H1 (cell line): ENCODE results near the gene RNU5D-1. TPM values are rescaled to one million over a fixed set of nuclear protein-coding genes. Genes with fewer than 3 reads are reported as not detected.

Experiments
- ASH2L ChIP-seq: fragments of 200-600, 300-600 bp; sonication (generic); IDR thresholded peaks from one replicate; pipeline ENCODE4 v1.7.1; 2017; ENCODE audit warnings: low read length
- BACH1 ChIP-seq: IDR thresholded peaks from 2 replicates; pipeline ENCODE4 v1.6.1; 2012; ENCODE audit warnings: low read length, improper control_type of control experiment
- CBX5 ChIP-seq: fragments of 300-800, 300-1000 bp; sonication (generic); IDR thresholded peaks from 2 replicates; pipeline ENCODE4 v1.7.1; 2016; ENCODE audit warnings: antibody characterized with exemption, low read length, low read depth
- CHD1 ChIP-seq: IDR thresholded peaks from 2 replicates; pipeline ENCODE4 v1.6.1; 2012; ENCODE audit warnings: low read depth, low read length, improper control_type of control experiment
- HDAC2 ChIP-seq, 2 experiments: fragments of 300-600 bp in 1 of 2; sonication (generic) in 1 of 2; IDR thresholded peaks; 2 replicates each; pipeline ENCODE4 v1.6.1; 2011 to 2012; ENCODE audit warnings: low read depth in 2 of 2, low read length in 2 of 2, mild to moderate bottlenecking in 2 of 2, moderate library complexity in 2 of 2, borderline replicate concordance in 1 of 2, inconsistent platforms in 1 of 2
- HDAC6 ChIP-seq: IDR thresholded peaks from one replicate; pipeline ENCODE4 v1.7.1; 2012; ENCODE audit warnings: low read depth, mild to moderate bottlenecking, inconsistent platforms, low read length, moderate library complexity
- POLR2A ChIP-seq, 2 experiments: IDR thresholded peaks; 1 replicate in 1 of 2; 2 replicates in 1 of 2; pipeline ENCODE4 v1.6.1; 2011; ENCODE audit warnings: low read depth in 2 of 2, low read length in 2 of 2, mild to moderate bottlenecking in 2 of 2; ENCODE audit errors: control extremely low read depth in 1 of 2
- POU5F1 ChIP-seq: IDR thresholded peaks from 2 replicates; pipeline ENCODE4 v1.6.1; 2011; ENCODE audit warnings: low read depth, mild to moderate bottlenecking, low read length, moderate library complexity
- RAD21 ChIP-seq, 2 experiments: IDR thresholded peaks in 1 of 2; conservative IDR thresholded peaks in 1 of 2; 2 replicates each; pipeline ENCODE4 v1.6.1; 2011; ENCODE audit warnings: low read depth in 2 of 2, low read length in 2 of 2, improper control_type of control experiment in 1 of 2, inconsistent platforms in 1 of 2, mild to moderate bottlenecking in 1 of 2, moderate library complexity in 1 of 2
- RBBP5 ChIP-seq: IDR thresholded peaks from 2 replicates; pipeline ENCODE4 v1.7.1; 2012; ENCODE audit warnings: low read depth, mild to moderate bottlenecking, inconsistent platforms, low read length, moderate library complexity, borderline replicate concordance
- SAP30 ChIP-seq: fragments of 300-600 bp; sonication (generic); IDR thresholded peaks from 2 replicates; pipeline ENCODE4 v1.7.1; 2012; ENCODE audit warnings: low read length, moderate library complexity, mild to moderate bottlenecking, inconsistent platforms; ENCODE audit not compliant: insufficient read depth, insufficient replicate concordance
- SIN3A ChIP-seq, 2 experiments: IDR thresholded peaks in 1 of 2; conservative IDR thresholded peaks in 1 of 2; 2 replicates each; pipeline ENCODE4 v1.6.1; 2011 to 2012; ENCODE audit warnings: low read length in 2 of 2, improper control_type of control experiment in 1 of 2, low read depth in 1 of 2, mild to moderate bottlenecking in 1 of 2
- SIRT6 ChIP-seq: IDR thresholded peaks from one replicate; pipeline ENCODE4 v1.7.1; 2012; ENCODE audit warnings: low read length, inconsistent platforms
- SRF ChIP-seq: IDR thresholded peaks from 2 replicates; pipeline ENCODE4 v1.6.1; 2011; ENCODE audit warnings: mild to moderate bottlenecking, low read depth, low read length, moderate library complexity
- YY1 ChIP-seq: IDR thresholded peaks from 2 replicates; pipeline ENCODE4 v1.6.1; 2011; ENCODE audit warnings: low read depth, mild to moderate bottlenecking, low read length
- ZNF274 ChIP-seq: IDR thresholded peaks from 2 replicates; pipeline ENCODE4 v1.7.0; 2012; ENCODE audit warnings: low read length, borderline replicate concordance; ENCODE audit errors: extremely low read depth
- polyA plus RNA-seq, 7 experiments: library from polyadenylated mRNA; depleted of rRNA in 3 of 7; stranded (reverse) in 5 of 7; unstranded in 2 of 7; fragments of >200 nt in 5 of 7; fragments of 200-250 nt in 2 of 7; gene quantifications; 1 replicate in 5 of 7; 2 replicates in 1 of 7; 4 replicates in 1 of 7; pipeline versions ENCODE4 v1.2.1 to v1.2.3, GENCODE V29; 2011 to 2013; ENCODE audit warnings: missing spikeins in 2 of 7, mixed read lengths in 2 of 7
- total RNA-seq: library from RNA; stranded (reverse); fragmentation: NEBNext Ultra II Directional; extraction: Animal tissue kit (Norgen Biotek cat#: 25700); gene quantifications from 2 replicates; pipeline ENCODE4 v1.2.1, GENCODE V29; 2021
- TF ChIP-seq, protein P1 (sequence below): IDR thresholded peaks from 2 replicates; pipeline ENCODE4 v1.6.1; 2012; ENCODE audit warnings: low read length, inconsistent platforms
- TF ChIP-seq, protein P2 (sequence below), 3 experiments: IDR thresholded peaks; 1 replicate in 2 of 3; 2 replicates in 1 of 3; pipeline versions ENCODE4 v1.5.1 to v1.6.1; 2011; ENCODE audit warnings: low read length in 3 of 3, mild to moderate bottlenecking in 3 of 3, inconsistent platforms in 2 of 3, low read depth in 1 of 3, moderate library complexity in 1 of 3; ENCODE audit not compliant: insufficient read depth in 1 of 3; ENCODE audit errors: control extremely low read depth in 1 of 3
- TF ChIP-seq, protein P3 (sequence below): IDR thresholded peaks from 2 replicates; pipeline ENCODE4 v1.6.1; 2012; ENCODE audit warnings: inconsistent platforms

The RNU5D-1 gene
- total and polyA plus RNA-seq, 2 of the 8 experiments (the other 6 are each of a cell fraction or from before 2014, with no cell fraction given) = under 0.01 TPM; not detected in 1

DNA sequence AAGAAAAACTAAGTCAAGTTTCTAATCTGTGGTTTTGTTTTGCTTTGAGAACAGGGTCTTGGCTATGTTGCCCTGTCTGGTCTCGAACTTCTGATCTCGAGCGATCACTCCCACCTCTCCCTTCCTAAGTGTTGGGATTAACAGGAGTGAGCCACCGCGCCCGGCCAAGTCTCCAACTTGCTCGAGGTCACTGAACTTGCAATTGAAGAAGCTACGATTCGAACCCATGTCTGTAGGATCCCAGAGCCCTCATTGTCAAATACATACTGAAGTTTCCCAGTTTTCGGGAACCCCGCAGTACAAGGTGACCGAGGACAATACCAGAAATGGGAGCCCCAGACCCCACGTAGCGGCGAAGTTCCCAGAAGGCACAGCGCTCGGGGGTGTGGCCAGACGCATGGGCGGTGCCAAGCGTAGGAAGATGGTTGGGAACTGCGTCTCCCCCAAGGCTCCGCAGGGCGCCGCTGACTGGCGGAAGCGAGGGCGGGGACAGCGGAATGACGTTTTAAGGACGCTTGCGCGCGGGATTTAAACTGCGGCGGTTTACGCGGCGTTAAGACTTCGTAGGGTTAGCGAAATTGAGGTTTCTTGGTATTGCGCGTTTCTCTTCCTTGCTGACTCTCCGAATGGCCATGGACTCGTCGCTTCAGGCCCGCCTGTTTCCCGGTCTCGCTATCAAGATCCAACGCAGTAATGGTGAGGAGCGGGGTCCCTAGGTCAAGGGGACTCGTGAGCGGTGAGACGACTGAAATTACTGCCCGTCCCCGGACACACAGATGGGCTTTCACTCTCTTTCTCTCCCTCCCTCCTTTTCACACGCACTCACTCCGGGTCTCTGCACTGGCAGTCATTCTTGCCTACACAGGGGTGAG lies 8.6 kb upstream of the RNU5D-1 start, which contains the start of gene KIF2C (continued):
- TF ChIP-seq BACH1 = no peak
- peak; percentile 88 to 96; a peak in 3 of 4 replicates for TF ChIP-seq SIN3A (conservative IDR thresholded peaks at IDR 0.05 in 1 of 2, IDR thresholded peaks at IDR 0.05 in 1 of 2; ENCODE audit: low read depth in 1 of 2, low read length in 2 of 2)
- TF ChIP-seq RBBP5 = no peak
- no peak for TF ChIP-seq ZNF274
- TF ChIP-seq CHD1 = no peak
- peak in 1 of 2 experiments; percentile 96; a peak in 2 of 4 replicates for TF ChIP-seq HDAC2 (IDR thresholded peaks at IDR 0.05; ENCODE audit: borderline replicate concordance in 1 of 2, low read depth in 2 of 2, low read length in 2 of 2)
- TF ChIP-seq, protein P1, sequence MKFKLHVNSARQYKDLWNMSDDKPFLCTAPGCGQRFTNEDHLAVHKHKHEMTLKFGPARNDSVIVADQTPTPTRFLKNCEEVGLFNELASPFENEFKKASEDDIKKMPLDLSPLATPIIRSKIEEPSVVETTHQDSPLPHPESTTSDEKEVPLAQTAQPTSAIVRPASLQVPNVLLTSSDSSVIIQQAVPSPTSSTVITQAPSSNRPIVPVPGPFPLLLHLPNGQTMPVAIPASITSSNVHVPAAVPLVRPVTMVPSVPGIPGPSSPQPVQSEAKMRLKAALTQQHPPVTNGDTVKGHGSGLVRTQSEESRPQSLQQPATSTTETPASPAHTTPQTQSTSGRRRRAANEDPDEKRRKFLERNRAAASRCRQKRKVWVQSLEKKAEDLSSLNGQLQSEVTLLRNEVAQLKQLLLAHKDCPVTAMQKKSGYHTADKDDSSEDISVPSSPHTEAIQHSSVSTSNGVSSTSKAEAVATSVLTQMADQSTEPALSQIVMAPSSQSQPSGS = no peak
- TF ChIP-seq POU5F1 = no peak
- TF ChIP-seq, protein P2, sequence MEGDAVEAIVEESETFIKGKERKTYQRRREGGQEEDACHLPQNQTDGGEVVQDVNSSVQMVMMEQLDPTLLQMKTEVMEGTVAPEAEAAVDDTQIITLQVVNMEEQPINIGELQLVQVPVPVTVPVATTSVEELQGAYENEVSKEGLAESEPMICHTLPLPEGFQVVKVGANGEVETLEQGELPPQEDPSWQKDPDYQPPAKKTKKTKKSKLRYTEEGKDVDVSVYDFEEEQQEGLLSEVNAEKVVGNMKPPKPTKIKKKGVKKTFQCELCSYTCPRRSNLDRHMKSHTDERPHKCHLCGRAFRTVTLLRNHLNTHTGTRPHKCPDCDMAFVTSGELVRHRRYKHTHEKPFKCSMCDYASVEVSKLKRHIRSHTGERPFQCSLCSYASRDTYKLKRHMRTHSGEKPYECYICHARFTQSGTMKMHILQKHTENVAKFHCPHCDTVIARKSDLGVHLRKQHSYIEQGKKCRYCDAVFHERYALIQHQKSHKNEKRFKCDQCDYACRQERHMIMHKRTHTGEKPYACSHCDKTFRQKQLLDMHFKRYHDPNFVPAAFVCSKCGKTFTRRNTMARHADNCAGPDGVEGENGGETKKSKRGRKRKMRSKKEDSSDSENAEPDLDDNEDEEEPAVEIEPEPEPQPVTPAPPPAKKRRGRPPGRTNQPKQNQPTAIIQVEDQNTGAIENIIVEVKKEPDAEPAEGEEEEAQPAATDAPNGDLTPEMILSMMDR (IDR thresholded peaks at IDR 0.05; ENCODE audit: control extremely low read depth in 1 of 3, insufficient read depth in 1 of 3, low read depth in 1 of 3, low read length in 3 of 3) = no peak
- TF ChIP-seq RAD21 (IDR thresholded peaks at IDR 0.05 in 1 of 2, conservative IDR thresholded peaks at IDR 0.05 in 1 of 2; ENCODE audit: low read depth in 2 of 2, low read length in 2 of 2) = no peak
- TF ChIP-seq ASH2L = peak; percentile 60
- no peak for TF ChIP-seq SIRT6
- no peak for TF ChIP-seq YY1
- TF ChIP-seq SAP30 = peak; percentile 94
- TF ChIP-seq POLR2A (IDR thresholded peaks at IDR 0.05; ENCODE audit: control extremely low read depth in 1 of 2, low read depth in 2 of 2, low read length in 2 of 2) = peak; percentile 40 to 93
- TF ChIP-seq HDAC6 = no peak
- no peak for TF ChIP-seq CBX5
- TF ChIP-seq, protein P3, sequence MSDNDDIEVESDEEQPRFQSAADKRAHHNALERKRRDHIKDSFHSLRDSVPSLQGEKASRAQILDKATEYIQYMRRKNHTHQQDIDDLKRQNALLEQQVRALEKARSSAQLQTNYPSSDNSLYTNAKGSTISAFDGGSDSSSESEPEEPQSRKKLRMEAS = no peak
- TF ChIP-seq SRF = no peak
